IPS DF 19.7 (cell line): Measurements from ENCODE around the gene HMGCS2.

Experiments used
- DNase-seq: peaks from one replicate; pipeline ENCODE4 v3.0.0-alpha.2; 2013; ENCODE audit warnings: low read depth, low spot score

HMGCS2 gene

GRCh38 chr1:119701659-119702058, 67.0 kb downstream of the HMGCS2 start:
- no peak for DNase-seq

GRCh38 chr1:119700326-119700725, 68.4 kb downstream of the HMGCS2 start:
- no peak for DNase-seq
